Activated CD4-positive, alpha-beta T cell treated with anti-CD3 and anti-CD28 coated beads, Interleukin-2, amount 10 ng/mL, durations not matched to agents 7 days and 5 days (primary cell): ENCODE data around the gene ZNF618. TPM values are rescaled to one million over a fixed set of nuclear protein-coding genes. Genes with fewer than 3 reads are reported as not detected.

Experiments used
- CTCF ChIA-PET: fragments of 350-600 bp; sonication (Branson Sonifier 250); formaldehyde crosslinking; loops from one replicate; lab custom pipeline; 2021; ENCODE audit warnings: antibody characterized with exemption; lab: Charles Lee
- POLR2A ChIA-PET: fragments of 350-600 bp; sonication (Branson Sonifier 250); formaldehyde crosslinking; loops from one replicate; lab custom pipeline; 2021; ENCODE audit warnings: antibody characterized with exemption; lab: Charles Lee
- DNase-seq: peaks from one replicate; pipeline ENCODE4 v3.0.0-alpha.2; 2020
- H3K27ac Mint-ChIP-seq: one replicate; pipeline ENCODE4 v1.8.0; 2021; ENCODE audit warnings: mild to moderate bottlenecking, moderate library complexity, mixed read lengths
- H3K27me3 Mint-ChIP-seq: one replicate; pipeline ENCODE4 v1.8.0; 2021; ENCODE audit warnings: mixed read lengths
- H3K36me3 Mint-ChIP-seq: one replicate; pipeline ENCODE4 v1.8.0; 2021; ENCODE audit warnings: low read depth, mixed read lengths
- H3K4me1 Mint-ChIP-seq: one replicate; pipeline ENCODE4 v1.8.0; 2021; ENCODE audit warnings: mixed read lengths
- H3K4me3 Mint-ChIP-seq: one replicate; pipeline ENCODE4 v1.8.0; 2021; ENCODE audit warnings: mild to moderate bottlenecking, moderate library complexity, mixed read lengths
- H3K9me3 Mint-ChIP-seq: one replicate; pipeline ENCODE4 v1.8.0; 2021; ENCODE audit warnings: mixed read lengths
- total RNA-seq, 2 experiments: library from RNA; stranded (reverse); gene quantifications; one replicate each; pipeline ENCODE4 v1.2.3, GENCODE V29; 2021

Gene ZNF618
- total RNA-seq, 2 experiments from 2014 or later: 0.21 to 0.27 TPM

DNA sequence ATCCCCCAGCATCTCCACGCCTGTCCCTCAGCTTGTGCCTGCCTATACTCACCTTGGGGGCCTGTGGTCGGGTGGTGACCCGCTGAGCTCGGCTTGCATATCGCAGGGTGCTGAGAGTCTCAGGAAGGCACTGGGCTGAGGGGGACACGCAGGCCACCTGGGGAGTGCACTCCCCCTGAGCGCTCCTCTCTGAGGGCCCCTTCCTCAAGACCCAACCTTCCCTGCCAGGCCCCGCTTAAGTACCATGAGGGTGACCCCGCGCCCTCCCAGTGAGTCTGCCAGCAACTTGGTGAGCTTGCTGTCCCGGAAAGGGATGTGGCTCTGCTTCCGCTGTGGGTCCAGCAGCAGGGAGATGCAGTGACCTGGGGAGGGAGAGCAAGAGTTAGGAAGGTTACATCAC lies 218.9 kb downstream of the ZNF618 start:
- H3K4me1 Mint-ChIP-seq: no peaks in the 10 kb centered on the region
- peaks cover 24% of the 10 kb centered on the region for H3K27me3 Mint-ChIP-seq
- no peak overlapping the region for H3K27ac Mint-ChIP-seq
- POLR2A ChIA-PET: no interaction called here
- no peak for DNase-seq
- CTCF ChIA-PET: interaction anchor here (4.0 kb wide), 1 partner anchor 13 kb away, joined by 13 read pairs; no protein-coding TSS in a partner anchor
- no peak overlapping the region for H3K4me3 Mint-ChIP-seq
- H3K36me3 Mint-ChIP-seq: no peaks in the 10 kb centered on the region
- no peaks in the 10 kb centered on the region for H3K9me3 Mint-ChIP-seq

DNA sequence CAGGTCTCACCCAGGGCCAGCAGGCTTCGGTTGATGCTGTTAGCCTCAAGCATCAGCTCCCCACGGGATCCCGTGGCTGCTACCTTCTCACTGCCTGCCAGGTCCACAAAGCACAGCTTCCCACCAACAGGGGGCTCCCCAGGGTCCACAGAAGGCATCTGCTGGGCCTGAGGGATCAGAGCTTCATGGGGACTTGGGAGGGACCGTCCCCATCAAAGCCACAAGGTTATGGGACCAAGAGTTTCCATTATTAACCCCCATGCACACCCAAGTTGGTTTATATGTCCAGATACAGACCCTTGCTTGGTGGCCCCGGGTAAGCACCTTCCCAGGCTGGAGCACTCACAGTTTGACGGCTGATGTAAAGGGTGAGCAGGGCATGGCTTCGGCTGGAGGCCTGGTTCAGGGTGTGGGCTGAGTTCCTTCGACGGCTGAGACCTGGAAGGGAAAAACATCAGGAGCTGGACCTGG lies 220.0 kb downstream of the ZNF618 start:
- ChIA-PET POLR2A (no interaction called here), CTCF (interaction anchor here (4.0 kb wide), 1 partner anchor 14 kb away, joined by 13 read pairs; no protein-coding TSS in a partner anchor)
- no peaks in the 10 kb centered on the region for H3K9me3 Mint-ChIP-seq
- H3K27me3 Mint-ChIP-seq: peaks cover 27% of the 10 kb centered on the region
- DNase-seq: no peak
- no peak overlapping the region for H3K4me3 Mint-ChIP-seq
- H3K36me3 Mint-ChIP-seq: no peaks in the 10 kb centered on the region
- no peak overlapping the region for H3K27ac Mint-ChIP-seq
- H3K4me1 Mint-ChIP-seq: no peaks in the 10 kb centered on the region

DNA sequence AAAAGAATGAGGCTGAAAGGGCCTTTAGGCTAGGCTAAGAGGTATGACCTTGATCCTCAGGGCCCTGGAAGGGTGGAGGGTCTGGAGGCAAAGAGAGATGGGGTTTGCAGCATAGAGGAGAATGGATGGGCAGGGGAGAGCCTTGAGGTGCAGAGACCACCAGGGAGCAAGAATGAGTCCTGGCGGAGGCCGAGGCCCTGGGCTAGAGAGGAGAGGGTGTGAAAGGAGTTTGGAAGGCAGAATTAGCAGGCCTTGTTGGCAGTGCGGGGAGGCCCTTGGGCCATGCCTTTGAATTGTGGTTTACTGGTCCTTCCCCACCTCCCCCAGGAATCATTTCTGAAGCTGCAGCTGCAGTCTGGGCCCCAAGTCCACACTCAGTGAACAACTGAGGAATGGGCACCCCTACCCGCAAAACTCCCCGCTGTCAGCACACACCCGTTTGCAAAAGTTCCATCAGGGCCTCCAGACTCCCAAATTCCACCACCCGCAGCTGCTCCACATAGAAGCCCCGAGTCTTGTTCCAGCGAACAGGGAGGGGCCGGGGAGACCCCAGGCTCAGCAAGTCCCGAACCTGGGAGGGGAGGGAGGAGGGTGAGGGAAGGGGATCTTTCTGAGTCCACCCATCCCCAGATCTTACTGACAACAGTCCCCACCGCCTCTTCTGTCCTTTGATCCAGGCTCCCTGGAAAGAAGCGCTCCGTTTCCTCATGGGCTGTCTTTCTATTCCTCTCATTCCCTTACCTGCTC lies 220.9 kb downstream of the ZNF618 start:
- POLR2A ChIA-PET: no interaction called here
- CTCF ChIA-PET: interaction anchor here (1.3 kb wide), 1 partner anchor 11 kb away, joined by 4 read pairs; no protein-coding TSS in a partner anchor
- Mint-ChIP-seq H3K4me1 (no peaks in the 10 kb centered on the region), H3K36me3 (no peaks in the 10 kb centered on the region), H3K9me3 (peaks cover 3% of the 10 kb centered on the region), H3K27ac (no peak overlapping the region), H3K4me3 (no peak overlapping the region), H3K27me3 (peaks cover 30% of the 10 kb centered on the region)
- no peak for DNase-seq

DNA sequence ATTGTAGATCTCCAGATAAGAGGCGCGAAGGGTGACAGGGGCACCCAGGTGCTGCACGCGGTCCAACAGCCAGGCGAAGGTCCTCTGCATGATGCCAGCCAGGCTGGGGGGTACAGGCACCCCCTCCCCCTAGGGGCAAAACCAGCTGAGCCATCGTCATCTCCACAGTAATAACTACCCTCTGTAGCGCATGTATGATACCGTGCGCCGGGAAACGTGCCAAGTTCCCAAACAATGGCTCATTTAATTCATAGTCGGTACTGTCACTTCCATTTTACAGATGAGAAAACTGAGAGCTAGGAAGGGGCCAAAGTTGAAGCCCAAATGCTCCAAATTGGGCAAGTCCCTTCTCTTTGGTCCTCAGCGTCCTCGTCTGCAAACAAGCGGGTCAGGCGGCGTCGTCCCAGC lies 221.5 kb downstream of the ZNF618 start:
- ChIA-PET CTCF (interaction anchor here (1.3 kb wide), 1 partner anchor 11 kb away, joined by 4 read pairs; no protein-coding TSS in a partner anchor), POLR2A (no interaction called here)
- DNase-seq: no peak
- H3K27ac Mint-ChIP-seq: no peak overlapping the region
- H3K4me3 Mint-ChIP-seq: no peak overlapping the region
- no peaks in the 10 kb centered on the region for H3K4me1 Mint-ChIP-seq
- peaks cover 3% of the 10 kb centered on the region for H3K9me3 Mint-ChIP-seq
- H3K27me3 Mint-ChIP-seq: peaks cover 32% of the 10 kb centered on the region
- H3K36me3 Mint-ChIP-seq: no peaks in the 10 kb centered on the region

DNA sequence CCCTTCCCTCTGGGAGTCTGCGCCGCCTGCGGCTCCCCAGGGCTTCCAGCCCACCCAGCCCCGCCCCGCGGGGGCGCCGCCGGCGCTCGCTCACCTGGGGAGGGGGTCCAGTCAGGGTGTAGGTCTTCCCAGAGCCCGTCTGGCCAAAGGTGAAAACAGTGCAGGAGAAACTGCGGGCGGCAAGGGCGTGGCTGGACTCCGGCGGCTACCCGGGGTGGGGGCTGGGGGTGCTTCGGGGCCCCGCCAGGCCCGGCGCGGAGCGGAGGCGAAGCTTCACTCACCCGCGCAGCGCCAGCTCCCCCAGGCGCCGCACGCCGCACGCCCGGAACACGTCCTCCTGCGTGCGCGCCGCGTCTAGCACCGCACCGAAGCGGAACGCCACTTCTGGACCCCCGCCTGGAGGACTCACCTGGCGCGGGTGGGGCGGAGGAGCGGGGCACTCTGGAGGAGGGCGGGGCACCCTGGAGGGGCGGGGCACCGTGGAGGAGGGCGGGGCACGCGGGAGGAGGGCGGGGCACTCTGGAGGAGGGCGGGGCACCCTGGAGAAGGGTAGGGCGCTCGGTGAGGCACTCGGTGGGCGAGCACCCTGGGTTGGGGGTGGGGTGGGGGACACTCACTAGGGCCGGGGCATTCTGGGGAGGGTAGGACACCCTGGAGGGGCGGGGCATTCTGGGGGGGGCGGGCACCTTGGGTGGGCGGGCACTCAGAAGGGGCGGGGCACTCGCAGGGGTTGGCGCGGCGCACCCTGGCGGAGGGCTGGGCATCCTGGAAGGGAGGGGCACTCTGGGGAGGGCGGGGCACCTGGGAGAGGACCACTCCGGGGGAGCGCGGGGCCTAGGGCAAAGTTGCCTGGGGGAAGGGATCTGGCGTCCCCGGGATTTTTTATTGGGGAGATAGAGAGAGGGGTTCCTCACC lies 222.2 kb downstream of the ZNF618 start:
- H3K9me3 Mint-ChIP-seq: peaks cover 3% of the 10 kb centered on the region
- POLR2A ChIA-PET: no interaction called here
- no peak overlapping the region for H3K27ac Mint-ChIP-seq
- DNase-seq: peak; percentile 19
- no peaks in the 10 kb centered on the region for H3K4me1 Mint-ChIP-seq
- H3K4me3 Mint-ChIP-seq: no peak overlapping the region
- peaks cover 37% of the 10 kb centered on the region for H3K27me3 Mint-ChIP-seq
- H3K36me3 Mint-ChIP-seq: no peaks in the 10 kb centered on the region
- CTCF ChIA-PET: interaction anchor here (1.0 to 1.3 kb wide), 2 partner anchors 10 kb away, joined by 4 read pairs; no protein-coding TSS in a partner anchor

DNA sequence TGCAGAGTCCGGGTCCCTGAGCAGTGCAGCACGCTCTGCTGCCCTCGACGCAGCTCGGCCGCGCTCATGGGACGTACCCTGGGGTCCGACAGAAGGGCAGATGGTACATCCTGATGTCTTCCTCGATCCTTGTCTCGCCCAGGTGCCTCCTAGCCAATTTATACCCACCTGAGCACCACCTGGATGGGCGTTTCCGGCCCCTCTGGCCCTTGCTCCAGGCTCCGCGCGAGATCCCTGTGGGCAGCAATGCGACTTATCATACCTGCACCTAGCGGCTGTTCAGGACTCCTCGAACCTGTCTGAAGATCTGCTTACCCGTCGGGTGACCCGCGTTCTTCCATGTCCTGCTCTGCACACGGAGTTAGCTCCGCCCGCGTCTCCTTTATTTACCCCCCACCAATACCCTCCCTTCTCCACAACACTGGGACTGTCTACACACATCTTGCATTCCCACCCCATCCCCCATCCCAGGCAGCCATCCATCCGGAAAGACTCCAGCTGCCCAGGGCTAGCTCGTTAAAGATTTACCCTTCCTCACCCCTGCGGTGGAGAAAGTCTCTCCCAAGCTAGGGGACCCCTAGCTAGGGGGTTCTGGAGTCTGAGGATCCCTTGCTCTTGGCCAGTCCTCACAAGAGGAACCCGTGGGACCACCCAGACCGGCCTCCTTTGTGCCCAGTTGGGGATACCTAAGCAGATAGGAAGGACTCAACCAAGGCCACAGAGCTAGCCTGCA lies 223.0 kb downstream of the ZNF618 start, which contains the start of gene KIF12:
TSS of gene KIF12 (minus strand) at position 357 of the 733 bp plus-strand sequence. CDS start at position 341, 16 bp downstream.
- CTCF ChIA-PET: interaction anchor here (0.6 to 1.0 kb wide), 2 partner anchors 9 to 1145 kb away, joined by 3 to 4 read pairs; no protein-coding TSS in a partner anchor

DNA sequence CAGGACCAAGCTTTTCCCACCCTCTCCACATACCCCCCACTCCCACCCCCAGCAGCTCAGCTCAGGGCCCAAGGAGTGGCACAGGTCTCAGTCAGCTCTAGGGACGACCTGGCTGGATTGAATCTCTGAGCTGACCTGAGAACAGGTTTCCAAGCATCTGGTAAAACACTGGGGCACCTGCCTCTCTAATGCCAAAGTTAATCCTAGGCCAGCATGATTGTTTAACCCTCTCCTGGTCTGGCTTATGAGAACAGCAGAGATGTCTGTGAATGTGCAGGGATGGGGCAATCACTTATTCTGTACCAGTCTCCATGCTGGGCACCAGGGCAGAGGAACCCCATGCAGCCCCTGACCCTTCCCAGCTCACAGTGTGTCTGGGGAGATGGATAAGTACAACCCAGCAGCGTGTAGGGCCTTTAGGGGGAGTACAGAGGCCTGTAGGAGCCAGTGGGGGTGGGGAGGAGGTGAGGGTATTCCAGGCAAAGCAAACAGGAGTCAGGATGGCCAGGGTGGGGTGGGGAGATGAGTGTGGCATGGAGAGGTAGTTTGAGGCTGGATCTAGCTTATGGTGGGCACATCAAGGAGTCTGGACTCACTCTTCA lies 223.7 kb downstream of the ZNF618 start:
- Mint-ChIP-seq H3K4me3 (no peak overlapping the region), H3K9me3 (peaks cover 3% of the 10 kb centered on the region), H3K27me3 (peaks cover 41% of the 10 kb centered on the region), H3K36me3 (no peaks in the 10 kb centered on the region), H3K27ac (no peak overlapping the region), H3K4me1 (no peaks in the 10 kb centered on the region)
- ChIA-PET CTCF (interaction anchor here (1.0 kb wide), 1 partner anchor 9 kb away, joined by 4 read pairs; no protein-coding TSS in a partner anchor), POLR2A (no interaction called here)
- no peak for DNase-seq

More for the DNA sequence above, 223.0 kb downstream of the ZNF618 start, which contains the start of gene KIF12:
- no peaks in the 10 kb centered on the region for H3K4me1 Mint-ChIP-seq
- peaks cover 3% of the 10 kb centered on the region for H3K9me3 Mint-ChIP-seq
- H3K27ac Mint-ChIP-seq: no peak within 1 kb of the TSS
- no peak within 1 kb of the TSS for H3K4me3 Mint-ChIP-seq
- DNase-seq: no peak
- H3K27me3 Mint-ChIP-seq: peaks cover 39% of the 10 kb centered on the region
- POLR2A ChIA-PET: no interaction called here
- H3K36me3 Mint-ChIP-seq: no peaks in the 10 kb centered on the region

DNA sequence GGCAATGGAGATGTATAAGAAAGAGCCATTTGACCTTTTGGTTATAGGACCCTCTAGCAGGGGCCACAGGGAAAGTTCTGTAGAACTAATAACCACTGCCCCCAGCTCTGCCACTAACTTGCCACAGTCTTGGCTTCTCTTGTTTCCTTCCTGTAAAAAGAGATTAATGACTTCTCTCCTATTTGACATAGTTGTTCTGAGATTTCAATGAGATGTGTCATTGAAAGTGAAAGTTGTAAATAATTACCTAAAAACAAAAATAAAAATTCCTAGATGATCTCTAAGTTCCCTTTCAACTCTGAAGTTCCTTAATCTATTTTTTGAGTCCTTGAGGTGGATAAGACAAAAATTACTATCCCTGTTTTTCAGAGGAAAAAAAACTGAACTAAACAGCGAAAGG lies 224.4 kb downstream of the ZNF618 start:
- H3K4me1 Mint-ChIP-seq: no peaks in the 10 kb centered on the region
- CTCF ChIA-PET: no interaction called here
- H3K36me3 Mint-ChIP-seq: no peaks in the 10 kb centered on the region
- H3K4me3 Mint-ChIP-seq: no peak overlapping the region
- peaks cover 3% of the 10 kb centered on the region for H3K9me3 Mint-ChIP-seq
- H3K27ac Mint-ChIP-seq: no peak overlapping the region
- peaks cover 47% of the 10 kb centered on the region for H3K27me3 Mint-ChIP-seq
- POLR2A ChIA-PET: no interaction called here
- DNase-seq: no peak

DNA sequence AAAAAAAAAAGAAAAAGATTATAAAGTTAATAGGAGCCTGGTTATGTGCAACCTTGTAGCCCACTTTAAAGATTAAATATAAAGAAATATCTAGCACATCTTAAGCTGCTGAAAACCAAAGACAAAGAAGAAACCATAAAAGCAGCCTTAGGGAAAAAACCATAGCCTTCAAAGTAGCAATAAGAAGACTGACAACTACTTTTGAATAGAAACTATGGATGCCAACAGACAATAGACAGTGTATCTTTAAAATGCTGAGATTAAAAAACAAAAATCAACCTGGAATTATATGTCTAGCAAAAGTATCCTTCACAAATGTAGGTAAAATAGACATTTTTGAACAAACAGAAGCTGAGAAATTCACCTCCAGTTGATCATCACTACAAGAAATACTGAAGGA lies 226.4 kb downstream of the ZNF618 start:
- POLR2A ChIA-PET: no interaction called here
- Mint-ChIP-seq H3K4me1 (no peaks in the 10 kb centered on the region), H3K27ac (no peak overlapping the region), H3K27me3 (peaks cover 43% of the 10 kb centered on the region), H3K36me3 (no peaks in the 10 kb centered on the region), H3K4me3 (no peak overlapping the region), H3K9me3 (peaks cover 3% of the 10 kb centered on the region)
- CTCF ChIA-PET: interaction anchor here (0.7 to 1.0 kb wide), 3 partner anchors 20 to 189 kb away, joined by 3 read pairs; no protein-coding TSS in a partner anchor
- DNase-seq: no peak

DNA sequence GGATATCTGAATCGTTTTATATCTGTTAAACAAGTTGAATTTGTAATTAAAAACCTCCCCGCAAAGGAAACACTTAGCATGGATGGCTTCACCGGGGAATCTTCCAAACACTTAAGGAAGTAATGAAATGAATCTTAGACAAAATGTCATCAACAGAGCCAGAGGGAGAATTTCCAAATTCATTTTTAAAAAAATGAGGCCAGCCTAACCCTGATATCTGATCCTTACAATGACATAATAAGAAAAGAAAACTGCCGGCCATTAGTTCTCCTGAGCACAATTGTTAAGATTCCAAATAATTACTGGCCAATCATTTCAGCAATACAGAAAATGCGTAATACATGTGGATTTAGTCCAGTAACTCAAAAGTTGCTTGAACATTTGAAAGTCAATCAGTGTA lies 229.1 kb downstream of the ZNF618 start:
- H3K4me1 Mint-ChIP-seq: no peaks in the 10 kb centered on the region
- POLR2A ChIA-PET: no interaction called here
- no peaks in the 10 kb centered on the region for H3K36me3 Mint-ChIP-seq
- DNase-seq: no peak
- H3K4me3 Mint-ChIP-seq: no peak overlapping the region
- peaks cover 3% of the 10 kb centered on the region for H3K9me3 Mint-ChIP-seq
- H3K27me3 Mint-ChIP-seq: peaks cover 32% of the 10 kb centered on the region
- no peak overlapping the region for H3K27ac Mint-ChIP-seq
- CTCF ChIA-PET: interaction anchor here (1.8 kb wide), 1 partner anchor 183 kb away, joined by 5 read pairs; no protein-coding TSS in a partner anchor
